HepG2 (cell line): ENCODE results near the gene SRSF10.

ENCODE experiments used
- KAT8 ChIP-seq: IDR thresholded peaks from 2 replicates; pipeline ENCODE4 v1.6.1; 2016; ENCODE audit warnings: missing genetic modification reagents, missing compliant biosample characterization
- MAX ChIP-seq: IDR thresholded peaks from 2 replicates; pipeline ENCODE4 v1.6.1; 2012; ENCODE audit warnings: inconsistent platforms
- PHF21A ChIP-seq: sonication (generic); formaldehyde crosslinking; IDR thresholded peaks from 2 replicates; pipeline ENCODE4 v1.5.0; 2020; ENCODE audit warnings: mild to moderate bottlenecking, missing genetic modification reagents
- PHF8 ChIP-seq: sonication (generic); formaldehyde crosslinking; IDR thresholded peaks from 2 replicates; pipeline ENCODE4 v1.5.0; 2020; ENCODE audit warnings: missing genetic modification reagents
- POLR2A ChIP-seq, 2 experiments: IDR thresholded peaks; 2 replicates each; pipeline ENCODE4 v1.6.1; 2011; ENCODE audit warnings: low read depth in 2 of 2, low read length in 2 of 2, mild to moderate bottlenecking in 1 of 2, moderate library complexity in 1 of 2; ENCODE audit not compliant: insufficient read depth in 1 of 2
- SOX6 ChIP-seq, 2 experiments: fragments of 450-650 bp in 1 of 2; sonication (generic) in 1 of 2; formaldehyde crosslinking in 1 of 2; IDR thresholded peaks; 2 replicates each; pipeline versions ENCODE4 v1.4.0 to v1.6.1; 2017 to 2020; ENCODE audit warnings: antibody characterized with exemption in 1 of 2, mild to moderate bottlenecking in 1 of 2, missing genetic modification reagents in 1 of 2
- TCF7 ChIP-seq: sonication (generic); IDR thresholded peaks from 2 replicates; pipeline ENCODE4 v1.6.1; 2016; ENCODE audit warnings: antibody characterized with exemption, low read depth
- TP53 ChIP-seq: sonication (generic); formaldehyde crosslinking; conservative IDR thresholded peaks from 2 replicates; pipeline ENCODE4 v1.4.0; 2020; ENCODE audit warnings: missing genetic modification reagents
- ZMAT5 ChIP-seq: sonication (generic); formaldehyde crosslinking; IDR thresholded peaks from 2 replicates; pipeline ENCODE4 v1.5.0; 2020; ENCODE audit warnings: mild to moderate bottlenecking, low read depth, missing genetic modification reagents, borderline replicate concordance
- ZNF326 ChIP-seq: sonication (generic); formaldehyde crosslinking; IDR thresholded peaks from 2 replicates; pipeline ENCODE4 v1.4.0; 2020; ENCODE audit warnings: missing genetic modification reagents, borderline replicate concordance
- ZNF746 ChIP-seq: sonication (generic); formaldehyde crosslinking; IDR thresholded peaks from 2 replicates; pipeline ENCODE4 v1.8.0; 2022; ENCODE audit warnings: mild to moderate bottlenecking, missing genetic modification reagents
- ZZZ3 ChIP-seq: sonication (generic); formaldehyde crosslinking; IDR thresholded peaks from 2 replicates; pipeline ENCODE4 v1.4.0; 2020; ENCODE audit warnings: missing genetic modification reagents, mild to moderate bottlenecking, borderline replicate concordance
- TF ChIP-seq, protein P1 (sequence below): IDR thresholded peaks from 2 replicates; pipeline ENCODE4 v1.6.1; 2016; ENCODE audit warnings: low read depth
- TF ChIP-seq, protein P2 (sequence below): sonication (generic); formaldehyde crosslinking; IDR thresholded peaks from 2 replicates; pipeline ENCODE4 v1.4.0; 2020; ENCODE audit warnings: low read depth, mild to moderate bottlenecking, missing genetic modification reagents

DNA sequence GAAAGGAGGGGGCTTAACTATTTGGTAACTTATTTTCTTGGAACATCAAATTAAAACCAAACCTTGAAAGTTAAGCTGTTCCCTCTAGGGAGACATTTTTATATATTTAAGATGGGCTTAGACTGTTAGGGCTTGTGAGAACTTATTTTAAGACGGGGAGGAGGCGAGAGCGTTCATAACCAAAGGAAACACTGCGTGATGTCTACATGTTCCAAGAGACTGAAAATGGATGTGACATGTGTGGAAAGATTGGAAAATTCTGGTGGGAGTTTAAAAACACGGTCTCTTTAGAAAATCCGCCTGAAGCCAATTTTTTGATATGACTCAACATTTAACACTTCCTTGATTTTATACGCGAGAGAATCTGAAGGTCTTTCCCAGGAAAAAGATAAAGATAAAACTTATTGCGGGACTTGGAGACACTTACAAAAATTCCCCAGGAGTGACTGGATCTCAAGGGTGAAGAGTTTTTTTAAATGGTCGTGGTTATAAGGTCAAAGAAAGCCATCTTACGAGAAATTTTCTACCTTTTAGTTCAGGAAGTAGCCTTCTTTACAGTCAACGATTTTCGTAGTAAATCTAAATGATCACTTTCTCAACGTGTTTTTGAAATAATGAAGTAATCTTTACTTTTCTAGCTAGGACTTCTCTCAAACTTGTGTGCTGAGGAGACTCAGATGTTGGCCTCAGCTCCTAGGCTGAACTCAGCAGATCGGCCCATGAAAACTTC is 19.7 kb downstream of the SRSF10 start:
- TF ChIP-seq ZNF746 (CRISPR knock-in tag) (no peak), ZNF326 (no peak), ZMAT5 (no peak), POLR2A (IDR thresholded peaks at IDR 0.05; ENCODE audit: insufficient read depth in 1 of 2, low read depth in 2 of 2, low read length in 2 of 2) (no peak), ZZZ3 (CRISPR knock-in tag) (no peak), PHF21A (no peak), PHF8 (CRISPR knock-in tag) (no peak), TCF7 (no peak), SOX6 (IDR thresholded peaks at IDR 0.05) (no peak), SOX6 (CRISPR knock-in tag; IDR thresholded peaks at IDR 0.05) (no peak), TP53 (CRISPR knock-in tag) (no peak), KAT8 (CRISPR knock-in tag) (no peak), MAX (no peak)
- TF ChIP-seq, protein P1, sequence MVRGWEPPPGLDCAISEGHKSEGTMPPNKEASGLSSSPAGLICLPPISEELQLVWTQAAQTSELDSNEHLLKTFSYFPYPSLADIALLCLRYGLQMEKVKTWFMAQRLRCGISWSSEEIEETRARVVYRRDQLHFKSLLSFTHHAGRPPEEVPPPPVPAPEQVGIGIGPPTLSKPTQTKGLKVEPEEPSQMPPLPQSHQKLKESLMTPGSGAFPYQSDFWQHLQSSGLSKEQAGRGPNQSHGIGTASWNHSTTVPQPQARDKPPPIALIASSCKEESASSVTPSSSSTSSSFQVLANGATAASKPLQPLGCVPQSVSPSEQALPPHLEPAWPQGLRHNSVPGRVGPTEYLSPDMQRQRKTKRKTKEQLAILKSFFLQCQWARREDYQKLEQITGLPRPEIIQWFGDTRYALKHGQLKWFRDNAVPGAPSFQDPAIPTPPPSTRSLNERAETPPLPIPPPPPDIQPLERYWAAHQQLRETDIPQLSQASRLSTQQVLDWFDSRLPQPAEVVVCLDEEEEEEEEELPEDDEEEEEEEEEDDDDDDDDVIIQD (CRISPR knock-in tag), result no peak
- TF ChIP-seq, protein P2, sequence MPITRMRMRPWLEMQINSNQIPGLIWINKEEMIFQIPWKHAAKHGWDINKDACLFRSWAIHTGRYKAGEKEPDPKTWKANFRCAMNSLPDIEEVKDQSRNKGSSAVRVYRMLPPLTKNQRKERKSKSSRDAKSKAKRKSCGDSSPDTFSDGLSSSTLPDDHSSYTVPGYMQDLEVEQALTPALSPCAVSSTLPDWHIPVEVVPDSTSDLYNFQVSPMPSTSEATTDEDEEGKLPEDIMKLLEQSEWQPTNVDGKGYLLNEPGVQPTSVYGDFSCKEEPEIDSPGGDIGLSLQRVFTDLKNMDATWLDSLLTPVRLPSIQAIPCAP (CRISPR knock-in tag), result no peak
